ENCODE results near the gene GRIN2A. TPM values are rescaled to one million over a fixed set of nuclear protein-coding genes. Genes with fewer than 3 reads are reported as not detected.

GRIN2A gene
- total and polyA plus RNA-seq, 2 of the 13 experiments (the other 11 are each of a cell fraction or from before 2014, with no cell fraction given) = not detected

GRCh38 chr16:10121491-10121890, 60.7 kb downstream of the GRIN2A start (continued):
- TF ChIP-seq GTF3A (CRISPR knock-in tag; conservative IDR thresholded peaks at IDR 0.05) (no peak), ZNF282 (IDR thresholded peaks at IDR 0.05; ENCODE audit: partially characterized antibody) (no peak), FOXO1 (CRISPR knock-in tag; IDR thresholded peaks at IDR 0.05) (no peak), ZNF446 (CRISPR knock-in tag; IDR thresholded peaks at IDR 0.05) (no peak), NR3C1 (CRISPR knock-in tag; IDR thresholded peaks at IDR 0.05) (no peak)

- no peaks in the 10 kb centered on the region for H3K9me3 ChIP-seq (ENCODE audit: low read length)
- FAIRE-seq = no peak
- ATAC-seq = no peak
- no peaks in the 10 kb centered on the region for H3K79me2 ChIP-seq (ENCODE audit: insufficient read depth, low read length)
- H2AFZ ChIP-seq (ENCODE audit: low read length) = no peak overlapping the region
- no TSS peak for BruUV-seq (replicated peaks)
- H3K27me3 ChIP-seq (ENCODE audit: control insufficient read depth in 1 of 2, insufficient read depth in 2 of 2, low read length in 2 of 2) = peaks cover 0 to 35% of the 10 kb centered on the region in 2 experiments; a peak in 3 of 5 replicates
- DNase-seq (ENCODE audit: low spot score) = no peak
- TF ChIP-seq ZNF709 (CRISPR knock-in tag; IDR thresholded peaks at IDR 0.05) (no peak), IKZF4 (CRISPR knock-in tag; IDR thresholded peaks at IDR 0.05; ENCODE audit: borderline replicate concordance, low read depth, not compliant biosample characterization) (no peak), SIN3B (IDR thresholded peaks at IDR 0.05; ENCODE audit: low read length) (no peak), ZNF598 (CRISPR knock-in tag; IDR thresholded peaks at IDR 0.05; ENCODE audit: borderline replicate concordance) (no peak), GLMP (CRISPR knock-in tag; IDR thresholded peaks at IDR 0.05; ENCODE audit: borderline replicate concordance) (no peak), EEA1 (CRISPR knock-in tag; IDR thresholded peaks at IDR 0.05; ENCODE audit: borderline replicate concordance) (no peak), ZNF790 (CRISPR knock-in tag; IDR thresholded peaks at IDR 0.05; ENCODE audit: borderline replicate concordance) (no peak), ZNF281 (CRISPR knock-in tag; IDR thresholded peaks at IDR 0.05; ENCODE audit: borderline replicate concordance) (no peak), DMAP1 (CRISPR knock-in tag; IDR thresholded peaks at IDR 0.05) (no peak), ZFP82 (CRISPR knock-in tag; IDR thresholded peaks at IDR 0.05; ENCODE audit: borderline replicate concordance) (no peak), ZNF572 (CRISPR knock-in tag; IDR thresholded peaks at IDR 0.05) (no peak), HNRNPLL (IDR thresholded peaks at IDR 0.05; ENCODE audit: low read depth, low read length, poor library complexity, severe bottlenecking) (no peak), REPIN1 (CRISPR knock-in tag; IDR thresholded peaks at IDR 0.05; ENCODE audit: borderline replicate concordance, low read depth) (no peak), BORCS8-MEF2B (CRISPR knock-in tag; IDR thresholded peaks at IDR 0.05) (no peak), SYNCRIP (IDR thresholded peaks at IDR 0.05; ENCODE audit: insufficient read depth, low read depth, low read length) (no peak)
- no peaks in the 10 kb centered on the region for H3K36me3 ChIP-seq (replicated peaks in 1 of 2; ENCODE audit: control insufficient read depth in 1 of 2, insufficient read depth in 2 of 2, low read length in 2 of 2)
- no peak overlapping the region for H3K4me3 ChIP-seq (replicated peaks in 1 of 3; ENCODE audit: insufficient read depth in 1 of 3, low read depth in 2 of 3, low read length in 3 of 3)
- POLR2A ChIA-PET = no interaction called here
- H3K9ac ChIP-seq (ENCODE audit: insufficient read depth, low read depth, low read length) = no peak overlapping the region
- no peaks in the 10 kb centered on the region for H3K4me1 ChIP-seq (ENCODE audit: insufficient read depth, low read length)
- no peak overlapping the region for H3K4me2 ChIP-seq (ENCODE audit: low read depth, low read length)
- H4K20me1 ChIP-seq (ENCODE audit: insufficient read depth, low read length) = no peaks in the 10 kb centered on the region
- no peak overlapping the region for H3K27ac ChIP-seq (ENCODE audit: extremely low read length, insufficient read depth, low read length)
- CTCF ChIA-PET (ENCODE audit: low intra/inter-chr PET ratio, low total read pairs) = no interaction called here
- WGBS (ENCODE audit: low lambda C conversion rate) = 4% methylated on average over 4 of the region's 4 CpGs
- intact Hi-C loops (cut with micrococcal nuclease; ENCODE audit: unreplicated experiment) (no loop called here), in situ Hi-C loops (cut with HindIII; ENCODE audit: extremely low pct_ligation_motif_present, low pct_unique_long_range_greater_than_20kb) (no loop called here)
Measured at GRCh38 chr16:10120953-10121352, 61.3 kb downstream of the GRIN2A start.

Data from HepG2 (cell line).